B cell (primary cell): ENCODE data around the gene GIPC1. TPM values are rescaled to one million over a fixed set of nuclear protein-coding genes. Genes with fewer than 3 reads are reported as not detected.
"Not testable (repeated sequence)": the region's sequence is repeated elsewhere in the genome, so short reads cannot be mapped to it uniquely, and the experiment has no call there.

Source experiments
- ATAC-seq: fragments of 200-7000 bp; cut with Tn5 transposase; one replicate; pipeline ENCODE4 v1.10.0; 2021; ENCODE audit warnings: low read depth, mild to moderate bottlenecking, moderate number of reproducible peaks, moderate library complexity
- CTCF ChIA-PET: fragments of 350-600 bp; sonication (Branson Sonifier 250); formaldehyde crosslinking; loops from one replicate; lab custom pipeline; 2021; ENCODE audit warnings: antibody characterized with exemption, inconsistent platforms; lab: Charles Lee
- POLR2A ChIA-PET: fragments of 350-600 bp; sonication (Branson Sonifier 250); formaldehyde crosslinking; loops from one replicate; lab custom pipeline; 2021; ENCODE audit warnings: antibody characterized with exemption; lab: Charles Lee
- DNase-seq: peaks from one replicate; pipeline ENCODE4 v3.0.0; 2013
- H2AFZ ChIP-seq: 2 replicates; pipeline ENCODE4 v1.6.1; 2012; ENCODE audit warnings: mild to moderate bottlenecking, low read depth, low read length; ENCODE audit not compliant: insufficient read depth, poor library complexity, severe bottlenecking
- H3K27ac ChIP-seq, 2 donors: 1 replicate in 1 of 2; 2 replicates in 1 of 2; pipeline ENCODE4 v1.5.1; 2012 to 2013; ENCODE audit warnings: low read length in 2 of 2, mild to moderate bottlenecking in 2 of 2, moderate library complexity in 1 of 2
- H3K27me3 ChIP-seq, 4 experiments: fragments of 200-600 bp in 1 of 4; sonication (generic) in 1 of 4; replicated peaks in 1 of 4; 1 replicate in 2 of 4; 2 replicates in 2 of 4; pipeline versions ENCODE4 v1.6.1 to v1.7.0; 2013 to 2016; ENCODE audit warnings: low read length in 3 of 4, mild to moderate bottlenecking in 2 of 4, mixed read lengths in 1 of 4, moderate library complexity in 1 of 4; ENCODE audit not compliant: insufficient read depth in 4 of 4, control insufficient read depth in 3 of 4; ENCODE audit errors: control extremely low read depth in 1 of 4
- H3K36me3 ChIP-seq, 2 experiments: replicated peaks in 1 of 2; 1 replicate in 1 of 2; 2 replicates in 1 of 2; pipeline versions ENCODE4 v1.6.1 to v1.7.1; 2013; ENCODE audit warnings: low read length in 1 of 2; ENCODE audit not compliant: insufficient read depth in 2 of 2, control insufficient read depth in 1 of 2; ENCODE audit errors: control extremely low read depth in 1 of 2, extremely low read depth in 1 of 2
- H3K4me1 ChIP-seq, 2 donors: fragments of 200-600 bp in 1 of 2; sonication (generic) in 1 of 2; 1 replicate in 1 of 2; 2 replicates in 1 of 2; pipeline versions ENCODE4 v1.5.1 to v1.6.1; 2013 to 2017; ENCODE audit warnings: low read length in 2 of 2; ENCODE audit not compliant: control insufficient read depth in 2 of 2, insufficient read depth in 2 of 2
- H3K4me2 ChIP-seq: replicated peaks from 2 replicates; pipeline ENCODE3; 2012; ENCODE audit warnings: mild to moderate bottlenecking, low read depth, low read length; ENCODE audit not compliant: poor library complexity, severe bottlenecking
- H3K4me3 ChIP-seq, 5 experiments: fragments of 200-600 bp in 1 of 5; sonication (generic) in 1 of 5; 1 replicate in 3 of 5; 2 replicates in 2 of 5; pipeline versions ENCODE4 v1.5.1 to v1.7.0; 2011 to 2016; ENCODE audit warnings: low read length in 4 of 5, mild to moderate bottlenecking in 4 of 5, low read depth in 2 of 5, control low read depth in 1 of 5, moderate library complexity in 1 of 5; ENCODE audit not compliant: insufficient read depth in 1 of 5; ENCODE audit errors: control extremely low read depth in 1 of 5, extremely low read depth in 1 of 5
- H3K79me2 ChIP-seq: fragments of 200-600 bp; sonication (generic); one replicate; pipeline ENCODE4 v1.6.0; 2016; ENCODE audit warnings: low read length; ENCODE audit not compliant: control insufficient read depth, insufficient read depth
- H3K9ac ChIP-seq: fragments of 200-600 bp; sonication (generic); 2 replicates; pipeline ENCODE4 v1.6.1; 2017; ENCODE audit warnings: mild to moderate bottlenecking, low read length, moderate library complexity
- H3K9me3 ChIP-seq, 3 donors: one replicate each; pipeline versions ENCODE4 v1.6.1 to v1.7.1; 2013; ENCODE audit warnings: low read length in 2 of 3; ENCODE audit not compliant: control insufficient read depth in 2 of 3, insufficient read depth in 1 of 3; ENCODE audit errors: control extremely low read depth in 1 of 3
- H4K20me1 ChIP-seq: 2 replicates; pipeline ENCODE4 v1.6.0; 2012; ENCODE audit warnings: mild to moderate bottlenecking, low read length; ENCODE audit not compliant: insufficient read depth, control insufficient read depth, poor library complexity, severe bottlenecking
- H3K27ac Mint-ChIP-seq: one replicate; pipeline ENCODE4 v1.8.0; 2021; ENCODE audit warnings: mixed read lengths
- H3K27me3 Mint-ChIP-seq: one replicate; pipeline ENCODE4 v1.8.0; 2021; ENCODE audit warnings: mixed read lengths
- H3K4me1 Mint-ChIP-seq: one replicate; pipeline ENCODE4 v1.8.0; 2021; ENCODE audit warnings: mixed read lengths
- H3K4me3 Mint-ChIP-seq: one replicate; pipeline ENCODE4 v1.8.0; 2021; ENCODE audit warnings: mixed read lengths
- H3K9me3 Mint-ChIP-seq: one replicate; pipeline ENCODE4 v1.8.0; 2022; ENCODE audit warnings: mixed read lengths; ENCODE audit not compliant: insufficient read depth
- EZH2 ChIP-seq: IDR thresholded peaks from 2 replicates; pipeline ENCODE4 v1.6.1; 2012; ENCODE audit warnings: borderline replicate concordance, low read depth, mild to moderate bottlenecking, moderate library complexity, low read length; ENCODE audit not compliant: insufficient read depth, poor library complexity, severe bottlenecking
- WGBS: methylation state at CpG from one replicate; pipeline ENCODE4 v1.1.5; 2013; ENCODE audit warnings: missing lambda C conversion rate; ENCODE audit not compliant: insufficient coverage; 5-methylcytosine and 5-hydroxymethylcytosine counted together
- intact Hi-C: fragments of 100-400 bp; cut with micrococcal nuclease; formaldehyde crosslinking; loops from one replicate; pipeline ENCODE4 v1.10.0; 2022
- polyA plus RNA-seq: library from polyadenylated mRNA; depleted of rRNA; stranded (reverse); fragments of >200 nt; gene quantifications from 2 replicates; pipeline ENCODE4 v1.2.3, GENCODE V29; 2012
- total RNA-seq, 2 donors: library from RNA; stranded (reverse); fragments of 120-200 nt in 1 of 2; gene quantifications; 1 replicate in 1 of 2; 2 replicates in 1 of 2; pipeline versions ENCODE4 v1.2.3 to v1.2.4, GENCODE V29; 2013 to 2022
- TF ChIP-seq, protein P1 (sequence below): fragments of 200-600 bp; IDR thresholded peaks from one replicate; pipeline ENCODE4 v1.8.0; 2022; ENCODE audit warnings: antibody characterized with exemption, mild to moderate bottlenecking

The GIPC1 gene
- total and polyA plus RNA-seq, 2 donors (not counting 1 experiment from before 2014, with no cell fraction given) = 11.3 to 12.0 TPM

DNA sequence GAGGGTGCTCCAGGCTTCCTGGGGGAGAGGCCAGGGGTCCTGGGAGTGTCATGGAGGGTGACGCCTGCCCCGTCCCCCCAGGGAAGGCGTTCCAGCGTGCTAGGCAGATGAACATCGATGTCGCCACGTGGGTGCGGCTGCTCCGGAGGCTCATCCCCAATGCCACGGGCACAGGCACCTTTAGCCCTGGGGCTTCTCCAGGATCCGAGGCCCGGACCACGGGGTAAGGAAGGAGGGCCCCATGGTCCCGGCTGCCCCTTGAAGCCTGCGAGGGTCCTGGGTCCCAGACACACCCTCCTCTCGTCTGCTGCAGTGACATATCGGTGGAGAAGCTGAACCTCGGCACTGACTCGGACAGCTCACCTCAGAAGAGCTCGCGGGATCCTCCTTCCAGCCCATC lies 32.2 kb downstream of the GIPC1 start:
- Histone ChIP-seq H3K27ac (no peak overlapping the region), H2AFZ (no peak overlapping the region), H3K4me3 (no peak overlapping the region), H3K4me2 (no peak overlapping the region), H4K20me1 (no peaks in the 10 kb centered on the region), H3K4me1 (no peaks in the 10 kb centered on the region), H3K9ac (no peak overlapping the region), H3K9me3 (no peaks in the 10 kb centered on the region), H3K27me3 (no peaks in the 10 kb centered on the region), H3K79me2 (no peaks in the 10 kb centered on the region), H3K36me3 (peaks cover 4 to 70% of the 10 kb centered on the region in 2 experiments)
- Mint-ChIP-seq H3K4me1 (no peaks in the 10 kb centered on the region), H3K27ac (no peak overlapping the region), H3K27me3 (no peaks in the 10 kb centered on the region), H3K4me3 (no peak overlapping the region), H3K9me3 (no peaks in the 10 kb centered on the region)
- ChIA-PET POLR2A (no interaction called here), CTCF (no interaction called here)
- TF ChIP-seq, protein P1, sequence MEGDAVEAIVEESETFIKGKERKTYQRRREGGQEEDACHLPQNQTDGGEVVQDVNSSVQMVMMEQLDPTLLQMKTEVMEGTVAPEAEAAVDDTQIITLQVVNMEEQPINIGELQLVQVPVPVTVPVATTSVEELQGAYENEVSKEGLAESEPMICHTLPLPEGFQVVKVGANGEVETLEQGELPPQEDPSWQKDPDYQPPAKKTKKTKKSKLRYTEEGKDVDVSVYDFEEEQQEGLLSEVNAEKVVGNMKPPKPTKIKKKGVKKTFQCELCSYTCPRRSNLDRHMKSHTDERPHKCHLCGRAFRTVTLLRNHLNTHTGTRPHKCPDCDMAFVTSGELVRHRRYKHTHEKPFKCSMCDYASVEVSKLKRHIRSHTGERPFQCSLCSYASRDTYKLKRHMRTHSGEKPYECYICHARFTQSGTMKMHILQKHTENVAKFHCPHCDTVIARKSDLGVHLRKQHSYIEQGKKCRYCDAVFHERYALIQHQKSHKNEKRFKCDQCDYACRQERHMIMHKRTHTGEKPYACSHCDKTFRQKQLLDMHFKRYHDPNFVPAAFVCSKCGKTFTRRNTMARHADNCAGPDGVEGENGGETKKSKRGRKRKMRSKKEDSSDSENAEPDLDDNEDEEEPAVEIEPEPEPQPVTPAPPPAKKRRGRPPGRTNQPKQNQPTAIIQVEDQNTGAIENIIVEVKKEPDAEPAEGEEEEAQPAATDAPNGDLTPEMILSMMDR = no peak
- TF ChIP-seq EZH2 = no peak
- ATAC-seq (no peak), DNase-seq (no peak)
- WGBS = over 99% methylated on average over 21 of the region's 21 CpGs
- intact Hi-C loops = no loop called here

DNA sequence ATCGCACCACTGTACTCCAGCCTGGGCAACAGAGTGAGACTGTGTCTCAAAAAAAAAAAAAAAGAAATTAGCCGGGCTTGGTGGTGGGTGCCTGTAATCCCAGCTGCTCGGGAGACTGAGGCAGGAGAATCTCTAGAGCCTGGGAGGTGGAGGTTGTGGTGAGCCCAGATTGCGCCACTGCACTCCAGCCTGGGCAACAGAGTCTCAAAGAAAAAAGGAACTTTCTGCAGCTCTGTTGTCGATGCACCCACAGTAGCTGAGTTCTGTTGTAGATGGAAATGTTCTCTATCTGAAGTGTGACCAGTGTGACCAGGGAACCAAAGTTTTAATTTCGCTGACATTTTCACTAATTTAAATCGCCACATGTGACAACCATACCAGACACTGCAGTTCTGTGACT lies 33.5 kb downstream of the GIPC1 start:
- WGBS = 85% methylated on average over 2 of the region's 7 CpGs
- H3K4me1 ChIP-seq, H3K4me3 ChIP-seq, DNase-seq, H3K27me3 ChIP-seq, intact Hi-C loops, H3K27me3 Mint-ChIP-seq, H3K4me1 Mint-ChIP-seq, H2AFZ ChIP-seq, ATAC-seq, H3K4me2 ChIP-seq, H3K27ac ChIP-seq, H3K79me2 ChIP-seq, H3K9me3 ChIP-seq, H4K20me1 ChIP-seq, H3K9me3 Mint-ChIP-seq, H3K4me3 Mint-ChIP-seq, POLR2A ChIA-PET, H3K27ac Mint-ChIP-seq, H3K9ac ChIP-seq: not testable (repeated sequence)
- CTCF ChIA-PET = interaction anchor here (0.7 kb wide), 1 partner anchor 42 kb away, joined by 3 read pairs; no protein-coding TSS in a partner anchor
- peaks cover 8 to 71% of the 10 kb centered on the region in 2 experiments for H3K36me3 ChIP-seq
